ENCODE data around the gene COL20A1. TPM values are rescaled to one million over a fixed set of nuclear protein-coding genes. Genes with fewer than 3 reads are reported as not detected.
A peak's percentile ranks its signal among the peaks of the same experiment; 100 is the strongest.

Gene COL20A1
- total and polyA plus RNA-seq, 10 donors = 0.12 to 2.1 (median 0.60) TPM; not detected in 2

DNA sequence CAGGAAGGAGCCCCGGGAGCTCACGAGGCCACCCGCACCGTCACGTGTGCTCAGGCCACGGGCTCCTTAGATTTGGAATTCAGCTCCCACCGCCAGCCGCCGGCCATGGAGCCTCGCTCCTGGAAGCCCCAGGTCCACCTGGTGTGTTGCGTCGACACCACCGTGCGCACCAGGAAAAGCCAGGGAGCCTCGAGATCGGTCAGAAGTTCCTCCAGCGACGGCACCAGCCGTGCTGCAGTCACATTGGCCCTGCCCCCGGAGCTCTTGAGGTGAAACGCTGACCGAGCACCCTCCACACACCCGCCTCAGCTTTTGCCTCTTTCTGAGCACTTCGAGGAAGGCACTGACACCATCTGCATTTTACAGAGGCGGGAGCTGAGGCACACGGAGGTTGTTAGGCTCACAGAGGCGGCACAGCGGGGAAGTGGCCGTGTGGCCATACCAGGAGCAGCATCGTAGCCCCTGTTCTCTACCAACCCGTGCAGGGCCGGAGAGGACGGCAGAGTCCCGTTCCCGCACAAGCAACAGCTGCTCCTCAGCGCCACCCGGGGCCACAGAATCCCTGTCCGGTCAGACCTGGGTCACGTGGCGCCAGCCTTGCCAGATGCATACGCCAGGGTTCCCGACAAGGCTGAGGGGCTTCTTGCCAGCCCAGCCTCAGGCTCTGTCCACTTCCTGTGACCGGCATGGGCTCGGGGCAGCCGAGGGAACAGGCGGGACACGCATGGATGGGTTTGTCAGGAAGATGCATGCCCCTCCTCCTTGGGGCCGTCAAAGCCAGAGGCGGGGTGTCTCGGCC lies 46.3 kb upstream of the COL20A1 start:
- H3K4me3 ChIP-seq = no peak overlapping the region

GRCh38 chr20:63247671-63248228 lies 45.2 kb upstream of the COL20A1 start:
- intact Hi-C loops (cut with DNase I; ENCODE audit: low total_unique reads) = no loop called here
- Histone ChIP-seq H3K4me1 (peaks cover 0 to 16% (median under 1%) of the 10 kb centered on the region in 6 donors), H3K27me3 (replicated peaks in 1 of 7) (peaks cover 0 to 94% (median 48%) of the 10 kb centered on the region in 7 donors), H3K36me3 (no peaks in the 10 kb centered on the region), H3K27ac (no peak overlapping the region), H3K4me3 (no peak overlapping the region), H3K9me3 (no peaks in the 10 kb centered on the region)
- 62 to 78% (median 69%) methylated on average over 21 to 24 of the region's 24 CpGs for WGBS, 5 donors
- DNase-seq = no peak
- TF ChIP-seq POLR2AphosphoS5 (IDR thresholded peaks at IDR 0.05) = no peak
- TF ChIP-seq POLR2A (IDR thresholded peaks at IDR 0.05) = no peak
- TF ChIP-seq CTCF (IDR thresholded peaks at IDR 0.05 in 8 of 11, conservative IDR thresholded peaks at IDR 0.05 in 3 of 11) = no peak

More for the DNA sequence above, 46.3 kb upstream of the COL20A1 start:
- intact Hi-C loops (cut with DNase I; ENCODE audit: low total_unique reads) = no loop called here
- Histone ChIP-seq H3K36me3 (no peaks in the 10 kb centered on the region), H3K9me3 (no peaks in the 10 kb centered on the region), H3K27me3 (replicated peaks in 1 of 7) (peaks cover 0 to 83% (median 38%) of the 10 kb centered on the region in 7 donors), H3K4me1 (peaks cover 0 to 13% (median 0%) of the 10 kb centered on the region in 6 donors), H3K27ac (no peak overlapping the region)
- 33 to 44% (median 39%) methylated on average over 28 to 50 of the region's 50 CpGs for WGBS, 5 donors
- TF ChIP-seq POLR2A (IDR thresholded peaks at IDR 0.05) = no peak
- TF ChIP-seq POLR2AphosphoS5 (IDR thresholded peaks at IDR 0.05) = peak in 1 of 3 donors; percentile 12
- DNase-seq = no peak

DNA sequence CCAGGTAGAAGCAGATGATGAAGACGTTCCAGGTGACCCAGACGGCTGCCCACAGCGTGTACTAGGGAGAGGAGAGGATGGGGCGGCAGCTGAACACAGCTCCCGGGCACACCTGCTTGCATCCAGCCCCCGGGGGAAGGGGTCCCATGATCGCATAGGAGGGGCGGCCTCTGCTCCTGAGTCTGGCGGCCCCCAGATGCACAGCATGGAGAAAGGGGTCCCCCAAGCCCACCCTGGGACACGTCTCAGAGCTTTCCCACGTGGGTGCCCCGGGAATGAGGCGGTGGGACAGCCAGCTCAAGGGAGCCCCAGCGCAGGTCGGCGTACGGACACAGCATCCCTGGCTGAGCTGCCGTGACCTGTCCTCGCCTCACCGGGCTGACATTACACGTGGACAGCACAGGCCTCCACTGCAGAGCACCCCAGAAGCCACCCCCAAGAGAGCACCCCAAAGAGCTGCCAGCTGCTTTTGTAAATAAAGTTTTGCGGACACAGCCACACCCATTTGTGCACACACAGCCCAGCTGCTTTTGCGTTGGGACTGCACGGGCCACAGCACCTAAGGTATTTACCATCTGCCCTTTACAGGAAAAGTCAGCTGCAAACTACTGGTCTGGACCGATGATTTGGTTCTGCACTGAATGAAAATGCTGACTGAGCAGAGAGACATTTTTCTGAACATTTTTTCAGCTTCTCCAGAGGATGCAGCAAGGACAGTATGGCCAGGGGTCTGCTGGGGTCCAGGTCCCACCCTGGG lies 44.0 kb upstream of the COL20A1 start:
- no peak for DNase-seq
- WGBS, 5 donors = 71 to 79% (median 78%) methylated on average over 19 to 25 of the region's 25 CpGs
- no peaks in the 10 kb centered on the region for H3K36me3 ChIP-seq

More for the DNA sequence above, 44.0 kb upstream of the COL20A1 start:
- H3K4me1 ChIP-seq = peaks cover 7 to 29% (median 13%) of the 10 kb centered on the region in 6 donors
- no peaks in the 10 kb centered on the region for H3K9me3 ChIP-seq
- intact Hi-C loops (cut with DNase I; ENCODE audit: low total_unique reads) = no loop called here
- H3K4me3 ChIP-seq = no peak overlapping the region
- TF ChIP-seq POLR2A (IDR thresholded peaks at IDR 0.05) = no peak
- TF ChIP-seq CTCF (IDR thresholded peaks at IDR 0.05 in 8 of 11, conservative IDR thresholded peaks at IDR 0.05 in 3 of 11) = no peak
- no peak for TF ChIP-seq POLR2AphosphoS5 (IDR thresholded peaks at IDR 0.05)
- H3K27ac ChIP-seq = no peak overlapping the region
- peaks cover 0 to 100% (median 61%) of the 10 kb centered on the region in 7 donors for H3K27me3 ChIP-seq (replicated peaks in 1 of 7)

All from spleen (tissue), 11 donors.